GM12873 (cell line): ENCODE measurements around the gene DNAJB14.

Experiments used
- CTCF ChIP-seq: IDR thresholded peaks from 2 replicates; pipeline ENCODE4 v1.5.1; 2012; ENCODE audit warnings: low read depth, mild to moderate bottlenecking, moderate library complexity, low read length, control low read depth; ENCODE audit not compliant: insufficient read depth; ENCODE audit errors: missing control alignments

The DNAJB14 gene

GRCh38 chr4:99868126-99868596 is 78.3 kb downstream of the DNAJB14 start:
- no peak for TF ChIP-seq CTCF

- no peak for TF ChIP-seq CTCF
Observed at GRCh38 chr4:99863804-99864203, 82.6 kb downstream of the DNAJB14 start.

GRCh38 chr4:99861120-99861905 is 85.1 kb downstream of the DNAJB14 start:
- no peak for TF ChIP-seq CTCF

- no peak for TF ChIP-seq CTCF
Observed at GRCh38 chr4:99860521-99860920, 85.9 kb downstream of the DNAJB14 start.

- no peak for TF ChIP-seq CTCF
Observed at GRCh38 chr4:99859618-99860017, 86.8 kb downstream of the DNAJB14 start.

- TF ChIP-seq CTCF = no peak
Observed at GRCh38 chr4:99857307-99857706, 89.1 kb downstream of the DNAJB14 start.

- no peak for TF ChIP-seq CTCF
Observed at GRCh38 chr4:99856166-99856565, 90.3 kb downstream of the DNAJB14 start.
